ENCODE measurements around the gene PROKR2. TPM values are rescaled to one million over a fixed set of nuclear protein-coding genes. Genes with fewer than 3 reads are reported as not detected.

The PROKR2 gene
- total RNA-seq (2014; rRNA removed; shearing (Covaris generic)), result 0.74 and 1.2 TPM in 2 replicates

- peaks cover 50% of the 10 kb centered on the region for H3K27me3 ChIP-seq (ENCODE audit: control insufficient read depth, insufficient read depth, low read length)
- peak within 1 kb of the TSS; percentile 72 for H3K4me3 ChIP-seq (ENCODE audit: insufficient read depth, low read depth, low read length)
- no peaks in the 10 kb centered on the region for H3K36me3 ChIP-seq (replicated peaks; ENCODE audit: control insufficient read depth, insufficient read depth, low read length)
- peak; percentile 89 for DNase-seq
These were observed at the start of gene PROKR2 for GRCh38 chr20:5316188-5317158. Gene PROKR2, minus strand, starts transcription at chr20:5316954. Its CDS starts 2,585 bp downstream, at chr20:5314369.

GRCh38 chr20:5364997-5365597, 48.3 kb upstream of the PROKR2 start:
- Histone ChIP-seq H3K4me3 (ENCODE audit: insufficient read depth, low read depth, low read length) (no peak overlapping the region), H3K27me3 (ENCODE audit: control insufficient read depth, insufficient read depth, low read length) (no peaks in the 10 kb centered on the region), H3K36me3 (replicated peaks; ENCODE audit: control insufficient read depth, insufficient read depth, low read length) (no peaks in the 10 kb centered on the region)
- no peak for DNase-seq

- H3K27me3 ChIP-seq (ENCODE audit: control insufficient read depth, insufficient read depth, low read length), result no peaks in the 10 kb centered on the region
- DNase-seq, result no peak
- H3K4me3 ChIP-seq (ENCODE audit: insufficient read depth, low read depth, low read length), result no peak overlapping the region
- H3K36me3 ChIP-seq (replicated peaks; ENCODE audit: control insufficient read depth, insufficient read depth, low read length), result no peaks in the 10 kb centered on the region
These were observed 47.5 kb upstream of the PROKR2 start for GRCh38 chr20:5364136-5364821.

GRCh38 chr20:5362771-5363170, 46.0 kb upstream of the PROKR2 start:
- H3K27me3 ChIP-seq (ENCODE audit: control insufficient read depth, insufficient read depth, low read length), result no peaks in the 10 kb centered on the region
- H3K4me3 ChIP-seq (ENCODE audit: insufficient read depth, low read depth, low read length), result no peak overlapping the region
- DNase-seq, result no peak
- no peaks in the 10 kb centered on the region for H3K36me3 ChIP-seq (replicated peaks; ENCODE audit: control insufficient read depth, insufficient read depth, low read length)

- Histone ChIP-seq H3K4me3 (ENCODE audit: insufficient read depth, low read depth, low read length) (no peak overlapping the region), H3K27me3 (ENCODE audit: control insufficient read depth, insufficient read depth, low read length) (no peaks in the 10 kb centered on the region), H3K36me3 (replicated peaks; ENCODE audit: control insufficient read depth, insufficient read depth, low read length) (no peaks in the 10 kb centered on the region)
- no peak for DNase-seq
These were observed 44.4 kb upstream of the PROKR2 start for GRCh38 chr20:5361176-5361575.

- Histone ChIP-seq H3K27me3 (ENCODE audit: control insufficient read depth, insufficient read depth, low read length) (no peaks in the 10 kb centered on the region), H3K4me3 (ENCODE audit: insufficient read depth, low read depth, low read length) (no peak overlapping the region), H3K36me3 (replicated peaks; ENCODE audit: control insufficient read depth, insufficient read depth, low read length) (no peaks in the 10 kb centered on the region)
- DNase-seq, result no peak
These were observed 41.2 kb upstream of the PROKR2 start for GRCh38 chr20:5357946-5358345.

GRCh38 chr20:5356941-5357340, 40.2 kb upstream of the PROKR2 start:
- Histone ChIP-seq H3K27me3 (ENCODE audit: control insufficient read depth, insufficient read depth, low read length) (no peaks in the 10 kb centered on the region), H3K4me3 (ENCODE audit: insufficient read depth, low read depth, low read length) (no peak overlapping the region), H3K36me3 (replicated peaks; ENCODE audit: control insufficient read depth, insufficient read depth, low read length) (no peaks in the 10 kb centered on the region)
- DNase-seq, result no peak

- H3K36me3 ChIP-seq (replicated peaks; ENCODE audit: control insufficient read depth, insufficient read depth, low read length), result no peaks in the 10 kb centered on the region
- no peaks in the 10 kb centered on the region for H3K27me3 ChIP-seq (ENCODE audit: control insufficient read depth, insufficient read depth, low read length)
- no peak for DNase-seq
- H3K4me3 ChIP-seq (ENCODE audit: insufficient read depth, low read depth, low read length), result no peak overlapping the region
These were observed 38.1 kb upstream of the PROKR2 start for GRCh38 chr20:5354901-5355300.

GRCh38 chr20:5353624-5354496, 37.1 kb upstream of the PROKR2 start:
- Histone ChIP-seq H3K4me3 (ENCODE audit: insufficient read depth, low read depth, low read length) (no peak overlapping the region), H3K36me3 (replicated peaks; ENCODE audit: control insufficient read depth, insufficient read depth, low read length) (no peaks in the 10 kb centered on the region), H3K27me3 (ENCODE audit: control insufficient read depth, insufficient read depth, low read length) (no peaks in the 10 kb centered on the region)
- no peak for DNase-seq

- H3K36me3 ChIP-seq (replicated peaks; ENCODE audit: control insufficient read depth, insufficient read depth, low read length), result no peaks in the 10 kb centered on the region
- DNase-seq, result no peak
- no peaks in the 10 kb centered on the region for H3K27me3 ChIP-seq (ENCODE audit: control insufficient read depth, insufficient read depth, low read length)
- no peak overlapping the region for H3K4me3 ChIP-seq (ENCODE audit: insufficient read depth, low read depth, low read length)
These were observed 32.7 kb upstream of the PROKR2 start for GRCh38 chr20:5349448-5349847.

- Histone ChIP-seq H3K4me3 (ENCODE audit: insufficient read depth, low read depth, low read length) (no peak overlapping the region), H3K36me3 (replicated peaks; ENCODE audit: control insufficient read depth, insufficient read depth, low read length) (no peaks in the 10 kb centered on the region), H3K27me3 (ENCODE audit: control insufficient read depth, insufficient read depth, low read length) (no peaks in the 10 kb centered on the region)
- no peak for DNase-seq
These were observed 25.3 kb upstream of the PROKR2 start for GRCh38 chr20:5342021-5342420.

- H3K4me3 ChIP-seq (ENCODE audit: insufficient read depth, low read depth, low read length), result no peak overlapping the region
- no peaks in the 10 kb centered on the region for H3K36me3 ChIP-seq (replicated peaks; ENCODE audit: control insufficient read depth, insufficient read depth, low read length)
- no peaks in the 10 kb centered on the region for H3K27me3 ChIP-seq (ENCODE audit: control insufficient read depth, insufficient read depth, low read length)
- no peak for DNase-seq
These were observed 14.6 kb upstream of the PROKR2 start for GRCh38 chr20:5331340-5331739.

GRCh38 chr20:5328268-5328667, 11.5 kb upstream of the PROKR2 start:
- Histone ChIP-seq H3K4me3 (ENCODE audit: insufficient read depth, low read depth, low read length) (no peak overlapping the region), H3K36me3 (replicated peaks; ENCODE audit: control insufficient read depth, insufficient read depth, low read length) (no peaks in the 10 kb centered on the region), H3K27me3 (ENCODE audit: control insufficient read depth, insufficient read depth, low read length) (no peaks in the 10 kb centered on the region; the same call in 1 of the 2 replicates)
- no peak for DNase-seq

- no peak for DNase-seq
- H3K36me3 ChIP-seq (replicated peaks; ENCODE audit: control insufficient read depth, insufficient read depth, low read length), result no peaks in the 10 kb centered on the region
- H3K4me3 ChIP-seq (ENCODE audit: insufficient read depth, low read depth, low read length), result no peak overlapping the region
- H3K27me3 ChIP-seq (ENCODE audit: control insufficient read depth, insufficient read depth, low read length), result no peaks in the 10 kb centered on the region; the same call in 1 of the 2 replicates
These were observed 10.6 kb upstream of the PROKR2 start for GRCh38 chr20:5327356-5327755.
